ENCODE results near the gene HELB.

The HELB gene

GRCh38 chr12:66367015-66367667 lies 64.8 kb downstream of the HELB start:
- no peak for DNase-seq

- no peak for DNase-seq
These were observed 69.7 kb downstream of the HELB start for GRCh38 chr12:66371982-66372381.

GRCh38 chr12:66375560-66375959 lies 73.3 kb downstream of the HELB start:
- DNase-seq, result no peak

GRCh38 chr12:66379616-66380015 lies 77.3 kb downstream of the HELB start:
- no peak for DNase-seq

GRCh38 chr12:66380769-66381535 lies 78.7 kb downstream of the HELB start:
- no peak for DNase-seq

- no peak for DNase-seq
These were observed 84.8 kb downstream of the HELB start for GRCh38 chr12:66387117-66387516.
